Calu3 (cell line): ENCODE data around the gene EGR1. TPM values are rescaled to one million over a fixed set of nuclear protein-coding genes. Genes with fewer than 3 reads are reported as not detected.
A peak's percentile ranks its signal among the peaks of the same experiment; 100 is the strongest.

Source experiments
- Bru-seq: library from RNA; stranded (reverse); fragments of 400-500 nt; gene quantifications from one replicate; lab custom pipeline; 2021; lab: Mats Ljungman, UMichigan
- BruChase-seq, 2 experiments: library from RNA; stranded (reverse); fragments of 400-500 nt; gene quantifications; one replicate each; lab custom pipeline; 2021; lab: Mats Ljungman, UMichigan
- BruUV-seq: library from RNA; stranded (reverse); fragments of 400-500 nt; replicated peaks from 2 replicates; lab custom pipeline; 2021; lab: Mats Ljungman, UMichigan
- CTCF ChIA-PET: fragments of 300-600 bp; sonication (Branson Sonifier 250); formaldehyde crosslinking; loops from one replicate; lab custom pipeline; 2022; ENCODE audit warnings: antibody characterized with exemption; lab: Charles Lee
- DNase-seq: peaks from one replicate; pipeline ENCODE4 v3.0.0; 2022
- H3K27ac Mint-ChIP-seq: one replicate; pipeline ENCODE4 v1.8.0; 2022; ENCODE audit warnings: mixed read lengths; ENCODE audit not compliant: unreplicated experiment
- H3K27me3 Mint-ChIP-seq: one replicate; pipeline ENCODE4 v1.8.0; 2022; ENCODE audit warnings: mixed read lengths; ENCODE audit not compliant: unreplicated experiment
- H3K36me3 Mint-ChIP-seq: one replicate; pipeline ENCODE4 v1.8.0; 2022; ENCODE audit warnings: mild to moderate bottlenecking, moderate library complexity, mixed read lengths; ENCODE audit not compliant: insufficient read depth, unreplicated experiment
- H3K4me1 Mint-ChIP-seq: one replicate; pipeline ENCODE4 v1.8.0; 2022; ENCODE audit warnings: mild to moderate bottlenecking, low read depth, mixed read lengths; ENCODE audit not compliant: unreplicated experiment
- H3K4me3 Mint-ChIP-seq: one replicate; pipeline ENCODE4 v1.8.0; 2022; ENCODE audit warnings: mild to moderate bottlenecking, low read depth, moderate library complexity, mixed read lengths; ENCODE audit not compliant: unreplicated experiment
- H3K9me3 Mint-ChIP-seq: one replicate; pipeline ENCODE4 v1.8.0; 2022; ENCODE audit warnings: low read depth, mixed read lengths; ENCODE audit not compliant: unreplicated experiment
- intact Hi-C: fragments of 100-400 bp; cut with micrococcal nuclease; formaldehyde crosslinking; loops from one replicate; pipeline ENCODE4 v1.10.0; 2022; ENCODE audit not compliant: unreplicated experiment
- long read RNA-seq: library from polyadenylated mRNA; stranded (forward); transcript quantifications from one replicate; pipeline ENCODE4 v2.0.0, GENCODE V29; 2022
- total RNA-seq: library from RNA; stranded (reverse); gene quantifications from 2 replicates; pipeline ENCODE4 v1.2.3, GENCODE V29; 2022
- TF ChIP-seq, protein P1 (sequence below): fragments of 200-600 bp; IDR thresholded peaks from one replicate; pipeline ENCODE4 v1.8.0; 2022; ENCODE audit warnings: antibody characterized with exemption; ENCODE audit not compliant: unreplicated experiment

The EGR1 gene
- total RNA-seq (97.0 TPM in 2 replicates), Bru-seq, nascent RNA (percentile 100 among the genes with signal in this experiment), BruChase-seq, experiment 1, labeled RNA remaining after a 6-hour chase (percentile 99 among the genes with signal in this experiment), BruChase-seq, experiment 2, labeled RNA remaining after a 2-hour chase (percentile 98 among the genes with signal in this experiment)
- long read RNA-seq, transcript EGR1-201 (2 exons, 3,138 nt) = major isoform, 45 of 72 reads
- long read RNA-seq, partial matches to known transcripts = 27 of 72 reads
- long read RNA-seq, other reads (novel, unspliced or antisense) = 0 of 72 reads

DNA sequence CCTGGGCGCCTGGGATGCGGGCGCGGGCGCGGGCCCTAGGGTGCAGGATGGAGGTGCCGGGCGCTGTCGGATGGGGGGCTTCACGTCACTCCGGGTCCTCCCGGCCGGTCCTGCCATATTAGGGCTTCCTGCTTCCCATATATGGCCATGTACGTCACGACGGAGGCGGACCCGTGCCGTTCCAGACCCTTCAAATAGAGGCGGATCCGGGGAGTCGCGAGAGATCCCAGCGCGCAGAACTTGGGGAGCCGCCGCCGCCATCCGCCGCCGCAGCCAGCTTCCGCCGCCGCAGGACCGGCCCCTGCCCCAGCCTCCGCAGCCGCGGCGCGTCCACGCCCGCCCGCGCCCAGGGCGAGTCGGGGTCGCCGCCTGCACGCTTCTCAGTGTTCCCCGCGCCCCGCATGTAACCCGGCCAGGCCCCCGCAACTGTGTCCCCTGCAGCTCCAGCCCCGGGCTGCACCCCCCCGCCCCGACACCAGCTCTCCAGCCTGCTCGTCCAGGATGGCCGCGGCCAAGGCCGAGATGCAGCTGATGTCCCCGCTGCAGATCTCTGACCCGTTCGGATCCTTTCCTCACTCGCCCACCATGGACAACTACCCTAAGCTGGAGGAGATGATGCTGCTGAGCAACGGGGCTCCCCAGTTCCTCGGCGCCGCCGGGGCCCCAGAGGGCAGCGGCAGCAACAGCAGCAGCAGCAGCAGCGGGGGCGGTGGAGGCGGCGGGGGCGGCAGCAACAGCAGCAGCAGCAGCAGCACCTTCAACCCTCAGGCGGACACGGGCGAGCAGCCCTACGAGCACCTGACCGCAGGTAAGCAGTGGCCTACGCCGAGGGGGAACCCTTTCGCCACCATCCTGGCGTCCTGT lies at the start of gene EGR1:
Gene EGR1, plus strand, starts transcription at position 219 of the 864 bp plus-strand sequence. Its CDS starts 283 bp downstream, at position 502.
- H3K4me3 Mint-ChIP-seq = peak within 1 kb of the TSS; percentile 78
- BruUV-seq = no TSS peak
- DNase-seq = peak; percentile 96
- peaks cover 27% of the 10 kb centered on the region for H3K27me3 Mint-ChIP-seq
- H3K36me3 Mint-ChIP-seq = peaks cover 75% of the 10 kb centered on the region
- TF ChIP-seq, protein P1, sequence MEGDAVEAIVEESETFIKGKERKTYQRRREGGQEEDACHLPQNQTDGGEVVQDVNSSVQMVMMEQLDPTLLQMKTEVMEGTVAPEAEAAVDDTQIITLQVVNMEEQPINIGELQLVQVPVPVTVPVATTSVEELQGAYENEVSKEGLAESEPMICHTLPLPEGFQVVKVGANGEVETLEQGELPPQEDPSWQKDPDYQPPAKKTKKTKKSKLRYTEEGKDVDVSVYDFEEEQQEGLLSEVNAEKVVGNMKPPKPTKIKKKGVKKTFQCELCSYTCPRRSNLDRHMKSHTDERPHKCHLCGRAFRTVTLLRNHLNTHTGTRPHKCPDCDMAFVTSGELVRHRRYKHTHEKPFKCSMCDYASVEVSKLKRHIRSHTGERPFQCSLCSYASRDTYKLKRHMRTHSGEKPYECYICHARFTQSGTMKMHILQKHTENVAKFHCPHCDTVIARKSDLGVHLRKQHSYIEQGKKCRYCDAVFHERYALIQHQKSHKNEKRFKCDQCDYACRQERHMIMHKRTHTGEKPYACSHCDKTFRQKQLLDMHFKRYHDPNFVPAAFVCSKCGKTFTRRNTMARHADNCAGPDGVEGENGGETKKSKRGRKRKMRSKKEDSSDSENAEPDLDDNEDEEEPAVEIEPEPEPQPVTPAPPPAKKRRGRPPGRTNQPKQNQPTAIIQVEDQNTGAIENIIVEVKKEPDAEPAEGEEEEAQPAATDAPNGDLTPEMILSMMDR = no peak
- H3K9me3 Mint-ChIP-seq = no peaks in the 10 kb centered on the region
- intact Hi-C loops = loop anchor here (5.0 to 10.0 kb wide), 2 partner anchors 37 to 79 kb away; partner anchors contain the start of gene ETF1
- H3K4me1 Mint-ChIP-seq = peaks cover 31% of the 10 kb centered on the region
- CTCF ChIA-PET = interaction anchor here (0.5 to 3.1 kb wide), 9 partner anchors 14 to 337 kb away, joined by 3 to 35 read pairs (median 3); partner anchors contain the start of genes ETF1, FAM53C and HSPA9
- peak within 1 kb of the TSS; percentile 94 for H3K27ac Mint-ChIP-seq

GRCh38 chr5:138418444-138418843 lies 46.8 kb upstream of the EGR1 start:
- H3K9me3 Mint-ChIP-seq = no peaks in the 10 kb centered on the region
- H3K4me3 Mint-ChIP-seq = no peak overlapping the region
- no peaks in the 10 kb centered on the region for H3K27me3 Mint-ChIP-seq
- intact Hi-C loops = loop anchor here (10.0 kb wide), 1 partner anchor 234 kb away; no protein-coding TSS in a partner anchor
- H3K27ac Mint-ChIP-seq = no peak overlapping the region
- TF ChIP-seq, protein P1 = no peak
- no peaks in the 10 kb centered on the region for H3K4me1 Mint-ChIP-seq
- BruUV-seq = no TSS peak
- CTCF ChIA-PET = no interaction called here
- DNase-seq = no peak
- peaks cover 47% of the 10 kb centered on the region for H3K36me3 Mint-ChIP-seq

DNA sequence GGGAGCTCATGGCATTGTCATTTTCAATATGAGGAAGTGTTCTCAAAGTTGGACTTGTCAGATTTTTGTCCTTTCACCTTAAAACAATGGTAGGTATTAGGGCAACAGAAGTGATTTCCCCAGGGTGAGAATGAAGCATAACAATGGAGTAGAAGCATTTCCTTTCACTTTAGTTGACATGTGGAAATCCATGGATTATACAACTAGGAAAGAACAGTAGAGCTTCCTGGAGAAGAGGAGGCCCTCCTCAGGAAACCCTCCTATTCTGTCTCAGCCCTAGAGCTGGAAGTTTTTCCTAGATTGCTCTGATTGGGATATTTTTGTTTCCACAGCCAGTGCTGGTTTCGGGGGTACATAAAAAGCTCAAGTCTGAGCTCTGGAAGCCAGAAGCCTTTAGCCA lies 40.2 kb upstream of the EGR1 start:
- Mint-ChIP-seq H3K27me3 (no peaks in the 10 kb centered on the region), H3K4me3 (no peak overlapping the region), H3K27ac (no peak overlapping the region), H3K9me3 (no peaks in the 10 kb centered on the region), H3K4me1 (no peaks in the 10 kb centered on the region), H3K36me3 (peaks cover 80% of the 10 kb centered on the region)
- intact Hi-C loops = no loop called here
- DNase-seq = no peak
- CTCF ChIA-PET = interaction anchor here (1.0 to 1.2 kb wide), 2 partner anchors 13 to 17 kb away, joined by 4 read pairs; no protein-coding TSS in a partner anchor
- no TSS peak for BruUV-seq
- TF ChIP-seq, protein P1 = no peak

- CTCF ChIA-PET = interaction anchor here (0.7 kb wide), 1 partner anchor 16 kb away, joined by 3 read pairs; no protein-coding TSS in a partner anchor
- Mint-ChIP-seq H3K4me1 (peaks cover 7% of the 10 kb centered on the region), H3K27ac (no peak overlapping the region), H3K27me3 (peaks cover 15% of the 10 kb centered on the region), H3K9me3 (no peaks in the 10 kb centered on the region), H3K4me3 (no peak overlapping the region), H3K36me3 (peaks cover 91% of the 10 kb centered on the region)
- intact Hi-C loops = no loop called here
- DNase-seq = no peak
- BruUV-seq = TSS peak; percentile 39
- TF ChIP-seq, protein P1 = no peak
Observed at GRCh38 chr5:138435943-138436342, 29.3 kb upstream of the EGR1 start.
